HuH-7 (cell line): ENCODE measurements around the gene CDA.

Experiments
- DNase-seq: peaks from one replicate; pipeline ENCODE4 v3.0.0; 2011; ENCODE audit warnings: low spot score

Gene CDA

GRCh38 chr1:20648946-20649345 lies 60.0 kb downstream of the CDA start:
- no peak for DNase-seq

GRCh38 chr1:20652300-20652699 lies 63.4 kb downstream of the CDA start:
- no peak for DNase-seq

GRCh38 chr1:20654104-20654690 lies 65.3 kb downstream of the CDA start:
- no peak for DNase-seq

- DNase-seq, result no peak
These were observed 68.1 kb downstream of the CDA start for GRCh38 chr1:20657024-20657423.

GRCh38 chr1:20658166-20658915 lies 69.4 kb downstream of the CDA start:
- no peak for DNase-seq

GRCh38 chr1:20660363-20660762 lies 71.5 kb downstream of the CDA start:
- DNase-seq, result no peak

- DNase-seq, result no peak
These were observed 71.9 kb downstream of the CDA start for GRCh38 chr1:20660847-20661206.

GRCh38 chr1:20661207-20662109 lies 72.6 kb downstream of the CDA start, which contains the start of gene DDOST:
DDOST (minus strand) TSS chr1:20661369; CDS start chr1:20661350, 19 bp downstream.
- peak; percentile 96 for DNase-seq

GRCh38 chr1:20662110-20662475 lies 73.2 kb downstream of the CDA start:
- peak; percentile 26 for DNase-seq

GRCh38 chr1:20663365-20663764 lies 74.5 kb downstream of the CDA start:
- no peak for DNase-seq

- no peak for DNase-seq
These were observed 75.2 kb downstream of the CDA start for GRCh38 chr1:20663969-20664715.

- no peak for DNase-seq
These were observed 76.8 kb downstream of the CDA start for GRCh38 chr1:20665726-20666125.

- DNase-seq, result no peak
These were observed 77.2 kb downstream of the CDA start for GRCh38 chr1:20666146-20666545.

GRCh38 chr1:20666804-20667203 lies 77.9 kb downstream of the CDA start:
- peak; percentile 27 for DNase-seq
